EL (cell line): ENCODE data around the gene SMIM8.
A peak's percentile ranks its signal among the peaks of the same experiment; 100 is the strongest.
"Not testable (repeated sequence)": the region's sequence is repeated elsewhere in the genome, so short reads cannot be mapped to it uniquely, and the experiment has no call there.

Experiments
- DNase-seq: peaks from one replicate; pipeline ENCODE4 v3.0.0-alpha.2; 2016

Gene SMIM8, protein sequence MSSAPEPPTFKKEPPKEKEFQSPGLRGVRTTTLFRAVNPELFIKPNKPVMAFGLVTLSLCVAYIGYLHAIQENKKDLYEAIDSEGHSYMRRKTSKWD

GRCh38 chr6:87322304-87323212 is at the start of gene SMIM8:
SMIM8 (plus strand) TSS chr6:87322588; CDS start chr6:87337032, 14,444 bp downstream.
- DNase-seq, result peak; percentile 74

- DNase-seq, result peak; percentile 58
These were observed 47.6 kb upstream of the SMIM8 start for GRCh38 chr6:87274660-87275274.

- DNase-seq, result no peak
These were observed 45.8 kb upstream of the SMIM8 start for GRCh38 chr6:87276624-87277023.

DNA sequence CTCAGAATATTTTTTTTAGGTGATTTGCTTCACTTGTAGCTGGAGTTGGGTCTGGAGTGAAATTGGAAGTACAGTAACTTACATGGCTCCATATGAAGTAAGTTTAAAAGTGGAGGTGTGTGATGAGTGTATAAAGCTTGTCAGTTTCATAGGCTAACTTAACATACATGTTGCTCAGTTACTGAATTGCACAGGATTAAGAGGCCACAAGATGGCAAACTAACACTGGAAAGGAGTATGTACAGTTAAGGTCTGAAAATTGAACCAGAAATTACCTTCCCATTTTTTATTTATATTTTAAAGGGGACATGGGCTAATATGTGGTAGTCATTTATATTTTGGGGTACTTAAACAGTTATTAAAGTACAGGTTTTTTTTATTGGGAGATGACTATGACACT is 45.3 kb upstream of the SMIM8 start:
- DNase-seq, result peak; percentile 20

GRCh38 chr6:87279196-87279595 is 43.2 kb upstream of the SMIM8 start:
- DNase-seq, result no peak

DNA sequence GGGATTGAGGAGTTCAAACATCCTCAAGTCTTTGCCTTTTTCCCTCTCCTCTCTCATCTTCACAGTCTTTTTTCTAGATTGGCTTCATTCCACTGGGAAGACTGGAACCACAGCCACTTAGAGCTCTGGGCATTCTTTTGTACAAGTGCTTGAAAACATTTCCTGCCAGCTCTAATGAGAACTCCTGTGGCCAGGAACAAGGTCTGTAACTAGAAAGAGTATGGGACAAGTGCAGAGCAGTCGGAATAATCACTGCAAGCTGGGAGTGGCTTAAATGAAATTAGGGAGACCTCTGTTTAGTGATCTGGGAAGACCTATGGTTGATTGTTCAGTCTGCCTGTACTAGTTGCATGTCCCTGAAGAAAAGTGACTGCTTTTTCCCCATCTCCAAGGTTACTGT is 41.0 kb upstream of the SMIM8 start:
- no peak for DNase-seq

- no peak for DNase-seq
These were observed 39.6 kb upstream of the SMIM8 start for GRCh38 chr6:87282743-87283142.

DNA sequence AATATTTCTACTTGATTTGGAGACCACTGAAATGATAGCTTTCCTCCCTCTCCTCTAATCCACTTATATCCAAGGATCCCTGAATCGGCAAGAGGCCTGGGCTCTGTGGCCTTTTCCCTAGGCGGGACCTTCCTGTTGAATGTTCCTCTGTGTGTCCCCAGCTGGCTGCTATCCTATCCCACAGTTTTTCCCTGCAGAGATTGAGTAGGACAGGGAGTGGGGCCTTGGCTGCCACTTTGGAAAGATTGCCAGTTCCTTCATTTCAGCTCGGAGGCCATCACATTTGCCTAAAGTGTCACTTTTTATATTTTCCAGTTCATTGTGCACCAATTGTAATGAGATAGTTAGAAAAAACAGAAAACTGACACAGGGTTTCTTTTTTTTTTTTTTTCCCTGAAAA is 38.9 kb upstream of the SMIM8 start:
- no peak for DNase-seq

- no peak for DNase-seq
These were observed 35.1 kb upstream of the SMIM8 start for GRCh38 chr6:87287251-87287650.

DNA sequence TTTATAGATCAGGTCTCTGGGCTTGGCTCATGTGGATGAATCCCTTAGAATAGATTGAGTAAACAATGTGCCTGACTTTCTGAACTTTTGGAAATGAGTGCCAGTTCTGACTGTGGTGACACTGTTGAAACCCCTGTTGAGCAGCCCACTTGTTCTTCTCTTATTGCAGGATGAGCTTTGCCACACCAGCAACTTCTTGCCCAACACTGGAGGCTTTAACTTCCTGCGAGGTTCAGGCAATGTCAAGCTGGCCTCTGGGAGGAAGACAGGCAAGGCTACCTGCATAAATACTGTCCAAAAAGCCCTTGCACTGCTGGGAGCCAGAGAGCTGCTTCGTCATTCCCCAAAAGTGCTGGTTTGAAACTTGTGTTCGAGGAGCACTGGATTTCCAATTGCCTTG is 32.8 kb upstream of the SMIM8 start:
- DNase-seq, result no peak

DNA sequence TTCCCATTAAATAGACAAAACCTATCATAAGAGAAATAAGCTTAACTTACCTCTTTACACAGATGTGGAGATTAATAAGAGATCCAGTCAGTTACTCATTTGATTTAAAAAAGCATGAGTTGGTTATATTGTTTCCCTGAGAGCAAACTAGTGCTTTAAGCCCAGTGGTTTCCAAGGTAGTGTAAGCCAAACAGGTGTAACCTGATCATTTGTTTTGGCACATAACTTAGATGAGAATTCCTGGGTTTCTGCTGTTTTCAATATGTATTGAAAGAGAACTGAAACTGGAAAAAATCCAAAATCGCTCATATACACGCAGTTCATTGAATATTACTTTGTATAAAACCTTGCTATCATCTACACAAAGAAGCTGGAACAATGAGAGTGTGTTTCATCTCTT is 30.5 kb upstream of the SMIM8 start:
- DNase-seq, result no peak

DNA sequence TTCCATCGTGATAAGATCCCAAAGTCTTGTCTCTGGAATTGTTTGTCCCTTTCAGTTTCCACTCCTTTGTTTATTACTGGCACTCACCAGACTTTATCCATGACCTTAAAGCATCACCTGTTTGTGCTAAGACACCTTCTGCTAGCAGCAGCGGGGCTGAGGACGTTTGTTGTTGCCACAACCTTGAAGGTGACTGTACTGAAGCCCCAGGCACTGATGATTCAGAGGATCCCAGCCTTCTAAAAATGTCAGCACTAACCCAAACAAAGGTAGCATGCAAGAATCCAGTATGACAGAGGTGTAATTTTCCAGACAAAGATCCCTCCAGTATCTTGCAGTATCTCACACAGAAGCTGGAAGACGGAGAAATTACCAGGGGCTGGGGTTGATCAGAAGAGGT is 28.9 kb upstream of the SMIM8 start:
- DNase-seq, result no peak

- peak; percentile 21 for DNase-seq
These were observed 25.3 kb upstream of the SMIM8 start for GRCh38 chr6:87297119-87297518.

DNA sequence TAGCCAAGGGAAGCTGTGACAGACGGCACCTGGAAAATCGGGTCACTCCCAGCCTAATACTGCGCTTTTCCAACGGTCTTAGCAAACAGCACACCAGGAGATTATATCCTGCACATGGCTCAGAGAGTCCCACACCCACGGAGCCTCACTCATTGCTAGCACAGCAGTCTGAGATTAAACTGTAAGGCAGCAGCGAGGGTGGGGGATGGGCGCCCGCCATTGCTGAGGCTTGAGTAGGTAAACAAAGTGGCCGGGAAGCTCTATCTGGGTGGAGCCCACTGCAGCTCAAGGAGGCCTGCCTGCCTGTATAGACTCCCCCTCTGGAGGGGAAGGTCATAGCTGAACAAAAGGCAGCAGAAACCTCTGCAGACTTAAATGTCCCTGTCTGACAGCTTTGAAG is 21.1 kb upstream of the SMIM8 start:
- not testable (repeated sequence) for DNase-seq

DNA sequence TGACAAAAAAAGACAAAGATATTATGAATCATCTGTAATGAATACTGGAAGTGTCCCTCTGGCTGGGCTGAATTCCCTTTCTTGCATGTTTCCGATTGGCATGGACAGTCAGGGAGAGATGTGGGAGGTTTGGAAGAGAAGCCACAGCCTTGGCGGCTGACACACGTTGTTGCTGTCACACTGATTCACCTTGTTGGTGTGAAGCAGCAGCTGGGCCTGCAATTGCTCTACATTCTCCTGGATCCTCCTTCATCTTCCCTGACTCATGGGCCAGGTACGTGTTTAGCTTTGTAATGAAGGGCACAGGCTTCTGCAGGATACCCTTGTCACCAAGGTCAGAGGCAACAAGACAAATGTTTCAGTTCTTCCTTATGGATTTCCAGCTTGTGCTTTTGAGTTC is 13.4 kb upstream of the SMIM8 start:
- no peak for DNase-seq

DNA sequence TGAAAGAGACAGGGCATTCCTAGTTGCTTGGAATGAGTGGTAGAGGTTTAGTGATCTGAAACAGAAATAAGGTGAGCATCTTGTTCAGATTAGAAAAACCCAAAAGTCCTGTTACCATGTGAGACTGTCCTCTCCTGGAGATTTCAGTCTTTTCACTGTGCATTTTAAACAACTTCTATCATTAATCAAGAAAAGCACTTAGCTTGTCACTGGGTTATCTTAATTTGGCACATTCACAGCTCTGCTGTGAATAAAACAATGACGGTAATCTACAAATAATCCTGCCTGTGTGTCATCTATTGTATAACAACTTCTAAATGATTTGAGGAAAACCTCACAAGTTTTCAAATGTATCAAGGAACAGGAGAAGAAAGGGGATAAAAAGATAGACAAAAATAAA is 9.5 kb upstream of the SMIM8 start:
- DNase-seq, result no peak

GRCh38 chr6:87315071-87315470 is 7.3 kb upstream of the SMIM8 start:
- DNase-seq, result no peak

GRCh38 chr6:87319271-87319987 is 3.0 kb upstream of the SMIM8 start:
- no peak for DNase-seq

- DNase-seq, result not testable (repeated sequence)
These were observed 1.5 kb downstream of the SMIM8 start for GRCh38 chr6:87323880-87324279.

- DNase-seq, result no peak
These were observed 8.6 kb downstream of the SMIM8 start for GRCh38 chr6:87330961-87331360.

DNA sequence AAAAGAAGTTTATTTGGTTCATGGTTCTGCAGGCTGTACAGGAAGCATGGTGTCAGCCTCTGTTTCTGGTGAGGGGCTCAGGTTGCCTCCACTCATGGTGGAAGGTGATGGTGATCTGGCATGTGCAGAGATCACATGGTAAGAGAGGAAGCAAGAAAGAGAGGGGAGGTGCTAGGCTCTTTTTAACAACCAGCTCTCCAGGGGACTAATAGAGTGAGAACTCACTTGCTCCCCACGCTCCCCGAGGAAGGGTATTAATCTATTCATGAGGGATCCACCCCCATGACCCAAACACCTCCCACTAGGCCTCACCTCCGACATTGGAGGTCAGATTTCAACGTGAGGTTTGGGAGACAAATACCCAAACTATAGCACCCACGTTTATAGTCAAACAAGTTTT is 10.6 kb downstream of the SMIM8 start:
- no peak for DNase-seq

GRCh38 chr6:87333591-87334181 is 11.3 kb downstream of the SMIM8 start:
- peak; percentile 21 for DNase-seq

DNA sequence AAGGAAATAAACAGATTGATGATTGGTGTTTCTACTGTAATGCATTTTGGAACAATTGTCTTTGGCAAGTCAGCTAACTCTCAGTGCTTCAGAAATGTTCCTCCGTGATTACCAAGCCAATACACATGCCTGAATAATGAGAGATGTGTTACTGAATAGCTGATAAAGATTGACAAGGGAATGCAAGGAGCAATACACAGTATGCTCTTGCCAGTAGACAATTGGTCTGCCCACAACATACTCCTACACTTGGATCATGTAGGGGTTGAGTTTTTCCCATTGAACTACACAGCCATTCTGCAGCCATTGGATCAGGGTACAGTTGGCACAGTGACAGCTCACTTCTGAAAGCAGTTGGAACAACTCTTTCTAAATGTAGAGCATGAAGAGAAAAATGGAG is 12.3 kb downstream of the SMIM8 start:
- peak; percentile 17 for DNase-seq
